SK-N-SH (cell line): ENCODE results near the gene PDPK1.
"Not testable (repeated sequence)": the region's sequence is repeated elsewhere in the genome, so short reads cannot be mapped to it uniquely, and the experiment has no call there.

Experiments
- CTCF ChIP-seq: fragments of 200-600 bp; sonication (generic); IDR thresholded peaks from 2 replicates; pipeline ENCODE4 v1.6.1; 2017; ENCODE audit warnings: antibody characterized with exemption, mild to moderate bottlenecking, moderate library complexity
- GATA2 ChIP-seq: sonication (generic); formaldehyde crosslinking; IDR thresholded peaks from 2 replicates; pipeline ENCODE4 v1.5.0; 2020; ENCODE audit warnings: mild to moderate bottlenecking, missing genetic modification reagents
- SIN3A ChIP-seq: IDR thresholded peaks from 2 replicates; pipeline ENCODE4 v1.6.1; 2012; ENCODE audit warnings: low read depth, mild to moderate bottlenecking, low read length, moderate library complexity, borderline replicate concordance
- SMC3 ChIP-seq: IDR thresholded peaks from 2 replicates; pipeline ENCODE4 v1.6.1; 2012; ENCODE audit warnings: low read depth, low read length, improper control_type of control experiment
- YY1 ChIP-seq: IDR thresholded peaks from 2 replicates; pipeline ENCODE4 v1.4.0; 2012; ENCODE audit warnings: low read depth, mild to moderate bottlenecking

- TF ChIP-seq YY1; CTCF; SIN3A; GATA2 (CRISPR knock-in tag); SMC3: not testable (repeated sequence)
Measured at GRCh38 chr16:2621395-2621794, 83.6 kb downstream of the PDPK1 start.
